Choroid plexus epithelial cell (primary cell): ENCODE results near the gene SH3TC2.

Source experiments
- DNase-seq: peaks from one replicate; pipeline ENCODE4 v3.0.0-alpha.2; 2010; ENCODE audit warnings: low read depth
- H3K4me3 ChIP-seq: 2 replicates; pipeline ENCODE4 v1.5.1; 2011; ENCODE audit warnings: low read depth, mild to moderate bottlenecking, control low read depth, low read length, moderate library complexity
- CTCF ChIP-seq: conservative IDR thresholded peaks from 2 replicates; pipeline ENCODE4 v1.5.1; 2011; ENCODE audit warnings: low read depth, mild to moderate bottlenecking, control low read depth, inconsistent platforms, low read length, moderate library complexity

The SH3TC2 gene

DNA sequence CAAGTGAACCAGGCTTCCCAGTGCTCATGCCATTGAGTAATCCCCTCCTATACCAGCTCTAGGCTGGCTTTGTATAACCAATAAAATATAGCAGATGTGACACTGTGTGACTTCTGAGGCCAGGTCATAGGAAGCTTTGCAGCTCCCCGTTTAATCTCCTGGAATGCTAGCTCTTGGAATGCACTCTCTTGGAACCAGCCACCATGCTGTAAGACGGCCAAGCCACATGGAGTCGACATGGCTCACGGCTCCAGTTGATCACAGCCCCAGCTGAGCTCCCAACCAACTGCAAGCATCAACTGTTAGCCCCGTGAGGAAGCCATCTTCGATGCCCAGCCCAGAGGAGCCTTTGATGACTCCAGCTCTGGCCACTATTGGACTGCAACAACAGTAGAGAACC is 74.5 kb downstream of the SH3TC2 start:
- no peak for TF ChIP-seq CTCF
- no peak for DNase-seq
- no peak overlapping the region for H3K4me3 ChIP-seq

DNA sequence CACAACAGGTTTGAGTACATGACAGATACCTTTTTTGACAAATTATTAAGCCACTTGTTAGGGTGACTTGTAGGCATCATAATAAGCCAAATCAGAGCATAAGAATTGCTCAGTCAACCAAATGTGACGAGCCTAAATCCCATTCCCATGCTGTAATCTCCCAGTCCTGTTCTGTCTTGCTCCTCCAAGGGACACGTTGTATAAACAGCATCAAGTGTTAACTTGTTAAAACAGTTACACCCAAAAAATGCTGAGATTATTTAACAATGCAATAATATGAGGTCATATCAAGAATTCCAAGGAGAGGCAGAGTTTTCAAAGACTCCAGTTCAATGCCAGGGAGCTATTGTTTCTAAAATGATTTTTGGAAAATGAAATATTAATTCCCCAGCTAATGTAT is 76.2 kb downstream of the SH3TC2 start:
- no peak for TF ChIP-seq CTCF
- no peak overlapping the region for H3K4me3 ChIP-seq
- DNase-seq, result no peak

DNA sequence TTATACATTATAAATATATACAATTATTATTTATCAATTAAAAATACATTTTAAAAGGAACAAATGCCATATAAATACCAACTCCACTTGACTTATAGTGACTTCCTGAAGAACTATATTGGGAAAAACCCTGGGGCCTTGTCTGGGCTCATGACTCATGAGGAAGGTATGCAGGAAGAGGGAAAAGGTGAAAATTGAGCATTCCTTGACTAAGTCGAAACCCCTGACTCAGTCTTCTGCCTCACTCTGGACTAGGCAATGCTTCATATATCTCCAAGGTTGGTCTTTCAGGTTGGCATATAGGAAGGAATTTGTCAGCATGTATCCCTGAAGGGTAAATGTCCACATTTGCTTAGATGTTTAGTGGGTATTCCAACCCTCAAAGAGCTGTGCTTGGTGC is 78.5 kb downstream of the SH3TC2 start:
- no peak for DNase-seq
- no peak overlapping the region for H3K4me3 ChIP-seq
- no peak for TF ChIP-seq CTCF

GRCh38 chr5:148981353-148981752 is 81.5 kb downstream of the SH3TC2 start:
- TF ChIP-seq CTCF, result no peak
- no peak for DNase-seq

DNA sequence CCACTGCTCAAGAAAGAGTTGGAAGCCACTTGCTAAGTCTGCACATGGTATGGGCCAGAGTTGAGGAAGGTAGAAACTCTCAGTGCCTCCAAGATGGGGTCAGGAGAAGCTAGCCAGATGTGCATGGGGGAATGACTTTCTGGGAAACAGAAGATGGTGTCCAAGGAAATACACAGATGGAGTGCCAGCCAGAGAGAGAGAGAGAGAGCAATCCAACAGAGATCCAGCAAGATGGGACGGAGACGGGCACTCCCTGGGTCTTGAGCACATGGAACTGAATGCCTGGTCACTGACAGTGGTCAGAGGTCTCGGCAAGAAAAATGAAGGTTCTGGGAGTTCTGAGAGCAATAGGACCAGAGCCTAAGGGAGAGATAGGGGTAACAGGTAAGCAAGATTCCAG is 82.1 kb downstream of the SH3TC2 start:
- DNase-seq, result no peak
- no peak for TF ChIP-seq CTCF
- H3K4me3 ChIP-seq, result no peak overlapping the region

More at GRCh38 chr5:148981353-148981752, 81.5 kb downstream of the SH3TC2 start:
- H3K4me3 ChIP-seq, result no peak overlapping the region

GRCh38 chr5:148979083-148979723 is 83.7 kb downstream of the SH3TC2 start:
- no peak for TF ChIP-seq CTCF
- DNase-seq, result no peak
- H3K4me3 ChIP-seq, result no peak overlapping the region

GRCh38 chr5:148978370-148979082 is 84.3 kb downstream of the SH3TC2 start:
- no peak for TF ChIP-seq CTCF
- DNase-seq, result no peak
- no peak overlapping the region for H3K4me3 ChIP-seq
